Non-pigmented ciliary epithelial cell (primary cell): ENCODE results near the gene UTP25.
A peak's percentile ranks its signal among the peaks of the same experiment; 100 is the strongest.

ENCODE experiments used
- DNase-seq: peaks from one replicate; pipeline ENCODE4 v3.0.0-alpha.2; 2010; ENCODE audit warnings: low read depth

Gene UTP25

DNA sequence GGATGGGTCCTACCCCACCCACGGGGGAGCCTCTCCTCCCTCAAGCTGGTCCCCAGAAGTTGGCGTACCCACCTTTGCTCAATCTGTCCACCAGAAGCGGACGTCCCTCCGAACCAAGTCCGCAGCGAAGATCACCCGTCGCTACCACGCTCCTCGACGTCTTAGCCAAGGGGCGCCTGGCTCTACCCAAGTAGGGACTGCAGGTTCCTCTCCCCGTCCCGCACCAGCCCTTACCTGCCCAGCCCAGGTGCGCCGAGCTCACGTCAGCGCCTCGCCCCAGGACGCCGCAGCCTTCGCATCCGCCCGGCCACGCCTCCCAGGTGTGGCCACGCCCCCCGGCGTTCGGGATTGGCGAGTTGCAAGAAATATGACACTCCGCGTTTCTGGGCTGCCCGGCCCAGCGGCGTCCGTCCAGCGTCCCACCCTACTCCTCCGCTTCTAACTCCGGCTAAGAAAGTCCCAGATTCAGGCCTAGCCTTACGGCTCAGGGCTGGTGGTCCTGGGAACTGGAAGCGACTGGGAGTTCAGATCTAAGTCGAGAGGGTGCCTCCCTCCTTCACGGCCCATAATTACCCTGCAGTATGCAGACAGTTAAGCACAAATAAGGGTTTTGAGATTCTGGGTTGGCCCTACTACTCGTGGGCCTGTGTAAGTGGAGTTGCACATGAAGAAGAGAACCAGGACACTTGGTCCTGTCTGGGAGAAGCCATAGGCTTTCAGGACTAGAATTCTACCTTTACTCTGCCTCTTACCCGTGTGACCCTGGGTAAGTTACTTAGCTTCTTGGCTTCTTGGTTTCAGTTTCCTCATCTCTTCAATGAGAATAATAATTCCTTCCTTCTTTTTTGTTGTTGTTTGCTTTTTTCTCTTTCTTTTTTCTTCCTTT, 21.7 kb upstream of the UTP25 start, which contains the start of gene IRF6:
Gene IRF6 (minus strand): TSS at position 268 of the 886 bp plus-strand sequence. CDS start 4,729 bp downstream, outside the sequence.
- no peak for DNase-seq

- no peak for DNase-seq
These were observed 20.3 kb upstream of the UTP25 start for GRCh38 chr1:209807509-209807908.

DNA sequence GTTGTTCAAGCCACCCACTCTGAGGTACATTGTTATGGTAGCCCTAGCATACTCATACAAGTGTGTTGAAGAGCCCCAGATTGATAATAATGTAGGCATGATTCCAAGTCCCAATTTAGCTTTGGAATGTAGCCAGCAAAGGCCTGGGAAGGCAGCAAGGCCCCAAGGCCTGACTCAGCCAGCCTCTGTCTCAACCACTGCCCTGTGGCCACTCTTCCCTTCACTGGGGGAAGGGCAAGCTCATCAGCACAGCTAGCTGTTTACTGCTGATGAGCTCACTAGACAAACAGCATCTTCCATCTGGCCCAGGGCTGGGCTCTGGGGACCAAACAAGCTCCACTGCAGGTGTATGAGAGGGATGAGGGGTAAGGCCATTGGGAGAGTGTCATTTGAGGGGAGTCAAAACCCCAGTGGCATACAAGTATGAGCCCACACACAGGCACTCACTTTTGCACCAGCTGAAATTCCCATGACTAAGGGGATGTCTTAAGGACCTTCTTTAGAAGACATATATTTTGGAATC, 19.7 kb upstream of the UTP25 start:
- peak; percentile 96 for DNase-seq

DNA sequence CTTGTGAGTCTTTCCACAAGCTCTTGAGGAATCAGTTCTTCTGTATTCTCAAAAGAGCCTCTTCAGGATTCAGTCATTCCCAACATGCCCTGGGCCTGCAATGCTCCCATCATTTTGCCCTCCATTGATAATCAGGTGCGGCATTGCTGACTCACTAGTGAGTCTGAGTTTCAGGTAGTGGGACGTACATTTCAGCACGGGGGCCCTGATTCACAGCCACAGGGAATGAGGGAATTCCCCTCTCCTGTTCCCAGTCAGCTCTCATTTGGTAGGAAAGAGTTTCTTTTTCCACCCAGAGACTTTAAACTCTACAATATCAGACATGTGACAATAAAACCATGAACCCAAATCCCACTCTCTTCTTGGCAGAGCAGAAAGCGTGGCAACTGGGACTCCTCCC, 18.2 kb upstream of the UTP25 start:
- DNase-seq = no peak

GRCh38 chr1:209810783-209811182, 17.0 kb upstream of the UTP25 start:
- DNase-seq = no peak

- DNase-seq = no peak
These were observed 13.9 kb upstream of the UTP25 start for GRCh38 chr1:209813902-209814301.

DNA sequence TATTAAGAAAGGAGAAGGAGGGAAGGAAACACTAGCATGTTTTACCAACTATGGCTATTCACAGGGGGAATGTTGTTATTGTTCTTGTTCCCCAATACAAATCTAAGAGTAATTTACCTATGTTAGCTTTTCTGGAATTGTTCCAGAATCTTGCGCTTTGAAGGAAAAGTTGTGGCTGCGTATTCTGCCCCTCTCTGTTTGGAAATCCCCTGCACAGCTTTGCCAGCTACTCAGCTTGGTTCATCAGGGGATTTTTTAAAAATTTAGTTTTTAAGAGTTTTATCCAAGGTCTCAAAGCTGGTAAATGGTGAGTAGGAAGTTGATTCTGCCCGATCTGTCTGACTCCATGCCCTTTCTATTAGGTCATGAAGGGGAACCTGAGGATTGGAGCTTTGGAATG, 12.3 kb upstream of the UTP25 start:
- no peak for DNase-seq

- no peak for DNase-seq
These were observed 11.8 kb upstream of the UTP25 start for GRCh38 chr1:209815931-209816341.

DNA sequence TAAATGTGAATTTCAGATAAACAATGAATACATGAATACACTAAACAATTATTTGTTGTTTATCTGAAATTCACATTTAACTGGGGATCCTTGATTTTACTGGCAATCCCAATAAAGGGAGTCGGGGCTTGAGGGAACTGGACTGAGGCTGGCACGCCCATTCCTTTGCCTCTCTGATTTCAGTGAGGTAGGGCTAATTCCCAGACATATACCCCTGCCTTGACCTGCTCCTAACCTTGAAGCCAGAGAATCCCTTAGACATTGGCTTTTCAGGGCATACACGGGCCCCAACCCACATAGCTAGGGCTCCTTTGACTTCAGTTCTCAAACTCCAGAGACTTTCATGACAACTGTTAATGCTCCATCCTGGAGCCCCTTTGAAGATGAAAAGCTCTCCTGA, 10.8 kb upstream of the UTP25 start:
- DNase-seq = no peak

DNA sequence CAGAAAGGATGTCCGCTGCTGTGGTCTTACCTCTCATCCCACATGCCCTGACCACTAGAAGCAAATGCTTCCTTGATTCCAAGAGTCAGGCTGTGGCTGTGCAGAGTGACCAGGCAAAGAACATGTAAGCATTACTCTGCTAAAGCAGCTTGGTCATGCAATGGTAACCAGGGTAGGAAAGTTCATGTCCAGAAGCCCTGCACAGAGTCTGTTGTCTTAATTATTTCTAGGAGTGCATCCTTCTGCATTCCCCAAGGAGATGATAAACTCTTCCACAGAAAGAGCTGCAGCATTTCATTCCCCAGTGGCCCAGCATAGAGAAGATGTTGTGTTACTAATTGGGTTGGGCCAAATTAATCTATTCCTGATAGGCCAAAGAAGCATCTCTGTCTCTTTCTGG, 10.1 kb upstream of the UTP25 start:
- DNase-seq = no peak

DNA sequence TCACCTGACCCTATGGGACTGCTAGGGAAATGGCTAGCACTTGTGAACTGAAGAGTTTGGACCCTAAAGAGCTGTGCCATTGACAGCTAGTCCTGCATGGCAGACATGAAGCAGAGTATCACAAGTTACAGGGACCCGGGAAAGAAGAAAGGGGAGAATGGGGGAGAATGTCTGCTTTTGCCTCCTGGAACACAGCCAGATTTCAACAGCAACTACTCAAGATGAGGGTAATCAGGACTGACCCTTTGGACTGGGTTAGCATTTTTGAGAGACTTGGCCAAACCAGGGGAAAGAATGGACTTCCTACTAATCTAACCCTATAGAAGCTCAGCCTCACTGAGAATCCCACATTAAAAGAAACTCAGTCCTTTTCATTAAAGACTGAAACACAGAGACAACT, 8.7 kb upstream of the UTP25 start:
- DNase-seq = no peak

- DNase-seq = no peak
These were observed 6.8 kb upstream of the UTP25 start for GRCh38 chr1:209820986-209821385.

DNA sequence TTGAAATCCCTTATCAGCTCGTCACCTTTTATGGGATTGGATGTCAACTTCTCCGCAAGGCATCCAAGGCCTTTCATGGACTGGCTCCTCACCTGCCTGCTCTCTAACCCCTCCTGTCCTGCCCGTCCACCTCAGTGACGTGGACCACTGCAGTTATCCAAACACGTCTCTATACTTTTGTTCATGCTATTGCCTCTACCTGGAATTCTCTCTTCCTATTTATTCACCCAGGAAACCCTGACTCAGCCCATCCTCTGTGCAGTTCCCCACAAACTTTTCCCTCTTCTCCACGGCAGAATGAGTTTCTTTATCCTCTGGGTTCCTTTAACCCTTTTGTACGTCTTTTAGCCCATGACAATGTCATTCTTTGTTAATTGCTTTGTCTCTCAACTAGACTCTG, 5.1 kb upstream of the UTP25 start:
- no peak for DNase-seq

GRCh38 chr1:209823143-209824041, 4.4 kb upstream of the UTP25 start:
- peak; percentile 55 for DNase-seq

DNA sequence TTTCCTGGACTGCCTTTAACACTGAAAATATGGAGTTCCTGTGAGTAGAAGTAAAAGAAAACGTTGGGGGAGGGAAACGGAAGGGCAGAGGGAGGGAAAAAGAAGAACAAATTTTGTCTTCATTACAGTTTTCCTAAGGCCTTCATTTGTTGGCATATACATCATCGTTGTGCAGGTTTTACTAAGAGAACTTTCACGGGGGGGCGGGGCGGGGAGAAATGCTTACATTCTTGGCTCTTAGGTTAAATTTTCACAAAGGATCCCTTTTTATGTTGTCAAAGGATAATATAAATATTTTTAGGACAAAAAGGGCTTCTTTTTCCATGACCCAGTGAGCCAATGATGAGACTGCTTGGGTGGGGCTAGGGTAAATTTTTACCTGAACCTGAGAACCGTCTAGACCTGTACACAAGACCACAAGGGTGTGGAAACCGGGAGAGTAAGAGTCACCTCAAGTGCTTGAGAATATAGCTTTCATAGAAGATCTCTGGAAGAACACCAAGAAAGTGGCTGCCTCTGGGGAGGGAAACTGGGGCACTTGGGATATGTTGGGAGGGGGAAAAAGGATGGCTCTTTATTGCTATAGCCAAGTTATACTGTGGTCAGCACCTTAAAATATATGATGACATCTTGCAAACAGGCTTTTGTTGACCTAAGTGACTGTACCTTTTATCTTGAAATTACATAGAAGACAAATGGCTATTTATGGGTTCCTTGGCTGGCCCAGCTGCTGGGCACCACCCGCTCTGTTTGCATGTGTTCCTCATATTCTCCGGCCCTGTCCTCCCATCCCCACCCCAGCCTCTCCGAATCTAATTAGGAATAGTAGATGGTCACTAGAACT, 2.0 kb upstream of the UTP25 start:
- DNase-seq = no peak

- no peak for DNase-seq
These were observed 1.9 kb downstream of the UTP25 start for GRCh38 chr1:209829716-209830115.

GRCh38 chr1:209830722-209831121, 3.0 kb downstream of the UTP25 start:
- no peak for DNase-seq

DNA sequence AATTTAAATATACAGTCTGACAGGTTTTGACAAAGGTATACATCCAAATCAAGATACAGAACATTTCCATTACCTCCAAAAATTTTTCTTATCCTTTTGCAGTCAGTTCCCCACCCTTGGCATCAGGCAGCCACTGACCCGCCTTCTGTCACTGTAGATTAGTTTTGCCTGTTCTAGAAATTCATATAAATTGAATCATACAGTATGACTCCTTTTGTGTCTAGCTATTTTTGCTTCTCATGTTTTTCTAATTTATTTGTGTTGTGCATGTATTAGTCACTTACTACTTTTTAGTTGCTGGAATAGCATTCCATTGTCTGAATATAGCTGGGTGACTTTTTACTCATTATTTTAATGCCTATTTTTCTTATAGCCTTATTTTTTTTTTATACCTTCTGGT, 3.8 kb downstream of the UTP25 start:
- no peak for DNase-seq

GRCh38 chr1:209835782-209836298, 8.1 kb downstream of the UTP25 start:
- no peak for DNase-seq

DNA sequence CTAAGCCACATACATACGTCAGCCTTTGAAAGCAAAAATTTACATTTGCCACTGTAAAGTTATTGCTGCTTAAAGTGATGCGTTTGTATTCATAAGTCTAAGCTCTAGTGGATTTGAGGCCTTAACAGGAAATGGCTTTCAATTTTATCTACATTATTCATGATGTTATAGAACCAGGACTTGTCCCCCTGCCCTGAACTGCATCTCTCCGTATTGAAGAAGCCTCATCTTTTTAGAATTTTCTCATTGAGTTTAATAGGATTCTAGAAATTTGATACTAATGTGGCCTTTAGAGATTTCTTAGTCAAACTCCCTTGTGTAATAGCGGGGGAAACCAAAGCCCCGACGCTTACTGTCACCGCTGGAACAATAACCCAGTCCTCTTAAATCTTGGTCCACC, 9.9 kb downstream of the UTP25 start:
- no peak for DNase-seq

DNA sequence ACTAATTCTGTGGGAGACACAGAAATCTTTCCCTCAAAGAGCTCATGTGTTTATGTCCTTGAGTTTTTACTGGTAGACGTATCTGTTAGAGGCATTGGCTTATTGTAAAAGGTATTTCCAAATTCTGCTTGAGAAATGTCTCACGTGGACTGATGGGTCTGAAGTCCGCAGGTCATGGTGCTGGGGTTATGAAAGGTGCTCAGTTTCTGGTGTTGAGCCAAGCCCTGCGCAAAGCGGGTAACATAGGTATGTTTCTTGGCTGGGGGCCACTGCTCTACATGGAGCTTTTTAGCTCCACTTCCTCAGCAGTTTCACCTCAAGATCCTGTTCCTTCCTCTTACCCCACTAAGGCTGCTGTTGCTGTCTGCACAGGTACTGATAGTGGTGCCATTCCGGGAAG, 10.8 kb downstream of the UTP25 start:
- DNase-seq = no peak
